Suppressor macrophage (primary cell): ENCODE results near the gene ETV1.
"Not testable (repeated sequence)": the region's sequence is repeated elsewhere in the genome, so short reads cannot be mapped to it uniquely, and the experiment has no call there.

Experiments
- DNase-seq, 4 experiments: peaks; one replicate each; pipeline ENCODE4 v3.0.0-alpha.2; 2020 to 2022

ETV1 gene

DNA sequence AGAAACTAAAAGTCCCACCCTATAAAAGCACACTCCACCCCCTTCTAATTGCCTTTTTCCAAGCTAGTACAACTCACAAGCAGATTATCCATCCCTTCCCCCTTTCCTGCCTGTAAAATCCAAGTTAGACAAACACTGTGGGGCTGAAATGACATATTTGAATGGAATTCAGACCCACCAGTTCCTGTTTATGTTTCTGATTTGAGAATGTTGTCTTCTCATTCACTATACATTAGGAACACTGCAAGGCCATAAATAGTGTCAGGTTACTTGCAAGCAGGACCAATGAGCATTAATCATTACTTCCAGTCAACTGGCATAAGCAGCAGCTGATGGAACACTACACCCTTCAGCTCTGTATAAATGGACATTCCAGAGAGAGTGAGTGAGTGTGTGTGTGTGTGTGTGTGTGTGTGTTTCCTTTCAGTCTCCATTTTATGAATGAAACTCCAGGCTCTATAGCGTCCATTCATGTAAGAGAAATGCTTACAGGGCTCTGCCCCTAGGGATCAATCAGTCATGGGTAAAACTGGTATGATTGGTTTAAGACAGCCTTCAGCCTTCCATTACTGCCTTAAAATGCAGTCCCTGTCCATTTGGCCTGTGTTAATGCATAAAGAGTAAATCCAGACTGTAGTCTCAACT is 69.3 kb downstream of the ETV1 start:
- no peak for DNase-seq

- DNase-seq = not testable (repeated sequence)
Observed at GRCh38 chr7:13918333-13918732, 71.1 kb downstream of the ETV1 start.

- DNase-seq = not testable (repeated sequence)
Observed at GRCh38 chr7:13917103-13917502, 72.4 kb downstream of the ETV1 start.

DNA sequence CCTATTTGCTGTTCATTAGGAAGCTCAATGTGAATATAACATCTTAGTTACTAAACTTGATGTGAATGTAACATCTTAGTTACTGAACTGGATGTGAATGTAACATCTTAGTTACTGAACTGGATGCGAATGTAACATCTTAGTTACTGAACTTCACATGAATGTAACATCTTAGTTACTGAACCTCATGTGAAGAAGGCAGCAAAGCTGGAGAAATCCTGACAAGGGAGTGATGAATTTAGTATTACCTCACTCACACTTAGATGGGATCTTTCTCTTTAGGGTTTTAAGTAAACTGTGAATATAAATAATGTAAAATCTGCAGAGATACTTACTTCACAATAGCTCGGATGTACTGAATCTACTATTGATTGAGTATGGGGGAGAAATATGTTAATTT is 73.6 kb downstream of the ETV1 start:
- DNase-seq = no peak

DNA sequence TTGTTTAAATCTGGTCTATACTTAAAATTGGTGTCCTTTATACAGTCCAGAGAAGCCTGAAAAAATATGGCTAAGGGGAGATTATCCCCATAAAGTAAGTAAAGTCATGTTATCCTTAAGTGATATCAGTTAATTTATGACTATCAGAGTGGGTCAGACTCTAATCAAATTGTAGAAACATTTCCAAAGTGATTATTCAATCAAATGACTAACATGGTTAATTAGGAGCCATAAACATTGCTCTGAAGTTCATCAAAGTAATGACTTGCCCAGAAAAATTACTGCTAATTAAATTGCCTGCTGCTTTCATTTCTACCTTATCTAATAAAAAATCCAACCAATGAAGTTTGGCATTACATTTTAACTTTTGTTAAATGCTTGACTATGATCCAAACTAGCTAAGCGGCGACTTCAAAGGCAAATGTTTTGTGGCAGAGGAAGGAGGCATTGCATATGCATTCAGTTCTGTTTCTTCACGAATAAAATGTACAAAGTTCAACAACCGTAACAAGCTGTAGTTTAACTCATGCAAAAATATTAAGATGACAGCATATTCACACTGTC is 76.7 kb downstream of the ETV1 start:
- DNase-seq = no peak

DNA sequence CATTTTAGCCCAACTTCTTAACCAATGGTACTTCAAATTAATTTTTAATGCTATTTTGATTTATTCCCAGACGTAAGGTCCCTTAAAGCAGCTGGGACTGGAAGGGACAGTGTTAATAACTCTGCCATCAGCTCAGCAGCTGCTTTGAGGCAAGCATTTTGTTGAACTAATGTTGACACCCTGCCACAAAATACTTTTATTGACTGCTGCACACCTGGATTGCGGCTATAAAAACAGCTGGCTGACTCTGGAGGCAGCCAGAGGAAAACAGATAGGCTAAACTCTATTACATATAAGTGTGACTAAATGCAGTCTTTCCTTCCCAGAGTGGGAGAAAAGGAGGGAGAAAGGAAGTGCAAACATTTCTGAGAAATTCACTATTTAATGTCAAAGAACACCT is 77.6 kb downstream of the ETV1 start:
- no peak for DNase-seq

GRCh38 chr7:13910805-13911551 is 78.5 kb downstream of the ETV1 start:
- DNase-seq = peak in 1 of 4 experiments; percentile 12

GRCh38 chr7:13908667-13909397 is 80.6 kb downstream of the ETV1 start:
- DNase-seq = no peak

GRCh38 chr7:13907831-13908230 is 81.6 kb downstream of the ETV1 start:
- DNase-seq = no peak

DNA sequence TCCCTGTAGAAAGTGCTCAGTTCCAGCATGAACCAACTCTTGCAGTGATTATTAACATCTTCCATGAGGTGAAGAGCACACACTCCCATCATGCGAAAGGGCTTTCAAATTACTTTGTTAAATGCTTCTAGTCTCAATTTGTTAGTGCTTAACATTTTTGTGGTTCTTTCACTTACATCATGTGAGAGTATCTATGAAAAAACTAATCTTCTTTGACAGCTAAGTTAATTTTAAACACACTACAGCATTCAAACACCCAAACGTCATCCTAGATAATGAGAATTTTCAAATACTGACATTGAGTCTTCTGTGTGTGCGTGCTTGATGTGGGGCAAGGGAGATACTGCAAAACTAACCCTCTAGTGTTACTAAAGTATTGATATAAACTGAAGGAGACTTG is 84.8 kb downstream of the ETV1 start:
- no peak for DNase-seq

DNA sequence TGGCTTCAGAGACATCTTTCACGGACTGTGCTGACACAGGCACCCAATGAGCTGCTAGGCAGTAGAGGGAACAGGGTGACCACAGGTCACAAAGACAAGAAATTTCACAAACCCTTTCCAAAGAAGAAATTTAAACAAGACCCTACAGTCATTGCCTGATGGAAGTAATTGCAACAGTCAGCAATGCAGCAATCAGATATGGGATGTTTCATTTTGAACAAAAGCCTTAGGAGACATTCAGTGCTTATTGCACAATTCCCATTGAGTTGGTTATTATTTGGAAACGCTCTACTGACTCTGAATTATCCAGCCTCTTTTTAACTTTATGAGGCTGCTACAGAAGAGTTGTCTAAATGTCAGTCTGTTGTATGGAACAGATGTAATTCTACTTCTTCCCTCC is 85.5 kb downstream of the ETV1 start:
- DNase-seq = no peak

DNA sequence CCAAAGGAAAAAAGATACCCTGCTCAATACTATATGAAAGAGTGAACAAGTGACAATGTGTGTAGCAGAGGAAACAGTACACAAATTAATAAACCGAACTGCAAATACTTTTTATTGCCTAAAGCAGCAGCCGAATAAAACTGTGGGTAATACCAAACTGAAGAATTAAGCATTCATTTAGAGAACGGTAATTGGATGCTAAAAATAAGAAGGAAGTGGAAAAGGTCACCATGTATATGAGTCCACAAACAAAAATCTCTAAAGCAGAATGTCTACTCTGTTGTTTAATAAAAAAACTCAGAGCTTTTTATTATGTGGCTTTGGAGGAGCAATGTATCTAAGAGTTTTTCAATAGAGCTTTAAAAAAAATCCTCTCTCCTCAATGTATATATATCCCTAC is 87.9 kb downstream of the ETV1 start:
- no peak for DNase-seq

DNA sequence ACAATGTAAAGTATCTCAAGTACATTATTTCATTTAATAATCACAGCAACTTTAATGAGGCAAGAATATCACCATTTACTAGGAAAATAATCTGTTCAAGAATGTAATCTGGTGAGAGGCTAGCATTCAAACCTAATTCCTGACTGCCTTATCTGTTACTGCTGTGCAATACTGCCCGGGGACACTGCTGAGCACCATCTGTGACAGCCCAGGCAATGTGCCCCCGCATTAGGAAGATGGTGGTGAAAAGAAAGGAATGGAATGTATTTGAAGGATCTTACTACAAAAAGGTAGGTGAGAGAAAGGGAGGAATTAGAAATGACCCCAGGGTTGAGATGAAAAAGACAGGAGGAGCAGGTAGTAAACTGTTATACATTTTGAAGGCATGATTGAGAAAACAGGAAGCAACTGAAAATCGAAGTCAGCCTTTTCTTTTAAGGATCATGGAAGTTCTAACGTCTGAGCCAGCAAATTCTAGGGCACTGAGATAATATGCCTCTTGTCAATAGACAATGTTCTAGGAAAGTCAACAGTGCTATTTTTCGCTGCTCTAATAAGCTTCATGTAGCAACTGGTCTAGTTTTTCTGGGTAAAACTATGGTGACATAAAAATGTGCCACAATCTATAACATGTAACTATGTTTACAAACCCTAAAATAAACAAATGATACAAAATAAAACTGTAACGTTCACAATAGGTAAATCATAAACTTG is 90.4 kb downstream of the ETV1 start:
- peak in 1 of 4 experiments; percentile 11 for DNase-seq

- peak in 2 of 4 experiments; percentile 27 to 32 for DNase-seq
Observed at GRCh38 chr7:13897819-13898218, 91.6 kb downstream of the ETV1 start.

GRCh38 chr7:13894954-13895353 is 94.5 kb downstream of the ETV1 start:
- no peak for DNase-seq

DNA sequence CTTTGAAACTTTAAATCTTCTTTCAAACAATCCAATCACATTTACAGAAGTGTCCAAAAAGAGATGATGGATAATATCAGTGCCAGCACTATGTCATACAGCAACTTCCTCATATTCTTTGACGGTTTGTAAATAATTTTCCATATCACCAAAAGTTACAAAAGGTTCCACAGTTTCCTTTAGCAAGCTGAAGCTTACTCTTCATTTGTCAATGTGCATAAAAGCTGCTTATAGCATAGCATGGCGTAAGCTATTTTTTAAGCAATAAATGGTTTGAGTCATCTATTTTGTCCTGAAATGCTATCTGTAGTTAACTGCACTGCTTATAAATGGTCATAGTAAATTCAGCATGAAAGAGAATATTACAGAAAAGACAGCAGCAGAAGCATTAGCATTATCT is 95.1 kb downstream of the ETV1 start:
- DNase-seq = peak in 2 of 4 experiments; percentile 22 to 24

DNA sequence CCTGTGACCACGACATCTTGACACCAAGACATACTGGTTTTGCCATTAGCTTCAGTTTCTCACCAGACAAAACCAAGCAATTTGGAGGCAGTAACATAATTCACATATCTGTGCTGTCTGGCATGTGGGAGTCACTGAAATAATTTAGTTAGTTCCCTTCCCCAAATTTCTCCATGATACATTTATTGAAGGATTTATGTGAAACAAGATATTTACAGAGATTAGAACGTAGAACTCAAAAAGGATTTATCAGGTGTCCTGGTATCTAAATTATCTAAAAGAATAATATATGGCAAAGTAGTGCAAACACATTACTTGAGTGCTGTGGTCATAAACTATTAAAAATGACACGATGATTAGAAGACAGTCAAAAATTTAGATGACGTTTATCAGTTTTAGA is 98.7 kb downstream of the ETV1 start:
- no peak for DNase-seq

DNA sequence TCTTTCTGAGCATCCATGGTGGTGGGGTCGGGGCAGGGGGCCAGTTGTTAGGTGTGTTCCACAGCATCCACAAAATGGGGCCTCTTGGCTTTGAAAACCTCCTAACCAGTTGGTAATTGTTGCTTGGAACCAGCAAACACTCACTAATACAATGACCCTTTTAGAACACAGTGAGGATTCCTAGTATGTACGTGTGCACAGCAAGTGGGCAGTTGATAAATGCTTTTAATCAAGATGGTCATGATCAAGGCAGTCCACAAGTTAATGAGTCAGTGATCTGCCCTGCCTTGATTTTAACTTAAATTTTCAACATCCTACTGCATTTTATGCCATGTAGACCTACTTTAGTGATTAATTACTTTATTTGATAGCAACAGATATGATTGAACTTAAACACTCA is 103.1 kb downstream of the ETV1 start:
- DNase-seq = no peak

DNA sequence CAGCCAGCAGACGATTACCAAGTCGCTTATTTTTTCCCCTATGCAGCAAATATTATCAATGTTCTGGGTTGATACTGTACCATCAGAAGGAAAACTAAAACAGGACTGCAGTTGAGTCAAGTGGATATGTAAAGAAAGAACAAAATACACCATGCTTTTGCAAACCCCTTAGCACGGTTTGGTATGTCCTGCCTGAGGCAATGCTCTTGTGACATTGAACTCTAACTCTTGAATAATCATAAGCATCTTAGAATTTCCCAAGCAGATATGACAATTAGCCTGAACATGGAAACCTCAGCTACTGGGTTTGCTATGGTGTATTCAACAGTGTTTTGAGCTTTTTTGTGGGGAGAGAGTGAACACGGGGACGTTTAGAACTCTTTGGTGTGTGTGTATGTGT is 107.4 kb downstream of the ETV1 start:
- DNase-seq = no peak

DNA sequence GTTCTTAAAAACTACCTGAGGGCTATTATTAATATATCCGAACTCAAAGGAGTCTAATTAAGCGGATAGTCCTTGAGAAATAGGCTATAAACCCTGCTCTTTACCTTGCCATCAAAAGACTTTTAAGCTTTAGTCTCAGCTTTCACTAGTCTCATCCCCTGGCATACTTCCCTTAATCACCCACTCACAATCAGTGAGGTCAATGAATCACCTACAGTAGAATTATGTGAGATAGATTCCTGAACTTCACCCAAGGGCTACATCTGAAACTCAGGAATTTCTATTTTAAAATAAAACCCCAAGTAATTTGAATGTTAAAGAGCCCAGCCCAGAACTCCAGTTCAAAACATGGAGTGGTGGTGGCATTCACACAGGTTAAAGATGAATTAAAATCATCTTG is 108.7 kb downstream of the ETV1 start:
- DNase-seq = no peak

DNA sequence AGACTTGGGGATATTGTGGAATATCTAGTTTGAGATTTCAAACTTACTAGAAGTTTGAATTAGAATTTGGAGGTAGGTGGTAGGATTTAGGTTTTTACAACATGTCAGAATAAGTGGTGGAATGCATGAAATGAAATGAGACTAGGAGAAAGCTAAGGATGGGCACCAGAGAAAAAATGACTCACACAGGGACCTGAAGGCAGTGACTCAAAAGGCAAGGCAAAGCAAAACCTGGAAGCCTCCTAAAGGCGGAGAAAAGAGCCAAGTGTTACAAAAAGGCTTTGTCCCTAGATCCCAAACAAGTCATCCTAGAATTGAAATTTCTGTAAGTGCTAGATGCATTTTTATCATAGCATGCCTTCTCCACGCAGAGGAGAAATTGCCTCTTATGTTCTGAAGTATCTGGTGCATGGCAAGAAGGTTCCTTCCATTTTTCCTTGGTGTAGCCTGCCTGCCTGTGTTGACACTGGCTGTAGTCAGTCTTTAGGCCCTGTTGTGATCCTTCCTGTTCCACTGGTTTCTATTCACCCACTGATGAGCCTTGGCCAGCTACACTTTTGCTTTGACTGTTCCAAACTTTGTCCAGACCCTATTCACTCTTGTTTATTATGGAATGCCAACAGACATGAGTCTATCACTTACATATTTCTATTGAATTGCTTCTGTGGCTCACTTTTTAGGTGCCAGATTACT is 109.3 kb downstream of the ETV1 start:
- no peak for DNase-seq

GRCh38 chr7:13879143-13879542 is 110.3 kb downstream of the ETV1 start:
- DNase-seq = no peak
